ENCODE results near the gene LRRC75A. TPM values are rescaled to one million over a fixed set of nuclear protein-coding genes. Genes with fewer than 3 reads are reported as not detected.
"Not testable (repeated sequence)": the region's sequence is repeated elsewhere in the genome, so short reads cannot be mapped to it uniquely, and the experiment has no call there.

The LRRC75A gene
- total RNA-seq, 2 experiments from 2014 or later, result 1.8 to 2.3 TPM

GRCh38 chr17:16398270-16399267, 93.4 kb downstream of the LRRC75A start:
- DNase-seq (peak; percentile 37), ATAC-seq (peak; percentile 86)
- Mint-ChIP-seq H3K27me3 (no peaks in the 10 kb centered on the region), H3K27ac (no peak overlapping the region), H3K9me3 (no peaks in the 10 kb centered on the region), H3K4me3 (no peak overlapping the region), H3K4me1 (ENCODE audit: low read depth) (peaks cover 5% of the 10 kb centered on the region), H3K36me3 (ENCODE audit: low read depth) (no peaks in the 10 kb centered on the region)
- TF ChIP-seq CTCF (IDR thresholded peaks at IDR 0.05), result no peak
- ChIA-PET POLR2A (no interaction called here), CTCF (interaction anchor here (1.0 kb wide), 1 partner anchor 35 kb away, joined by 3 read pairs; no protein-coding TSS in a partner anchor)
- intact Hi-C loops (cut with micrococcal nuclease), result no loop called here

GRCh38 chr17:16396693-16397092, 95.3 kb downstream of the LRRC75A start:
- DNase-seq; H3K36me3 Mint-ChIP-seq (ENCODE audit: low read depth); H3K27me3 Mint-ChIP-seq; H3K27ac Mint-ChIP-seq; ATAC-seq; H3K9me3 Mint-ChIP-seq; H3K4me1 Mint-ChIP-seq (ENCODE audit: low read depth); H3K4me3 Mint-ChIP-seq; intact Hi-C loops (cut with micrococcal nuclease): not testable (repeated sequence)
- CTCF ChIA-PET, result interaction anchor here (2.0 kb wide), 1 partner anchor 19 kb away, joined by 7 read pairs; the partner anchor contains the start of gene TRPV2
- POLR2A ChIA-PET, result interaction anchor here (0.6 to 1.2 kb wide), 2 partner anchors 20 to 110 kb away, joined by 3 read pairs; no protein-coding TSS in a partner anchor

GRCh38 chr17:16395887-16396286, 96.1 kb downstream of the LRRC75A start:
- ATAC-seq; H3K4me3 Mint-ChIP-seq; H3K27ac Mint-ChIP-seq; intact Hi-C loops (cut with micrococcal nuclease); DNase-seq; H3K4me1 Mint-ChIP-seq (ENCODE audit: low read depth); H3K36me3 Mint-ChIP-seq (ENCODE audit: low read depth); H3K27me3 Mint-ChIP-seq; H3K9me3 Mint-ChIP-seq: not testable (repeated sequence)
- ChIA-PET POLR2A (interaction anchor here (1.2 kb wide), 1 partner anchor 21 kb away, joined by 3 read pairs; no protein-coding TSS in a partner anchor), CTCF (interaction anchor here (2.0 kb wide), 1 partner anchor 19 kb away, joined by 7 read pairs; the partner anchor contains the start of gene TRPV2)

GRCh38 chr17:16392491-16392890, 99.5 kb downstream of the LRRC75A start:
- H3K4me1 Mint-ChIP-seq (ENCODE audit: low read depth); H3K27ac Mint-ChIP-seq; ATAC-seq; POLR2A ChIA-PET; H3K9me3 Mint-ChIP-seq; intact Hi-C loops (cut with micrococcal nuclease); DNase-seq; H3K27me3 Mint-ChIP-seq; H3K36me3 Mint-ChIP-seq (ENCODE audit: low read depth); H3K4me3 Mint-ChIP-seq: not testable (repeated sequence)
- CTCF ChIA-PET, result interaction anchor here (0.7 to 3.3 kb wide), 2 partner anchors 22 to 29 kb away, joined by 3 to 12 read pairs; no protein-coding TSS in a partner anchor

Other genes starting within 250 kb of the LRRC75A start
- gene CENPV, start 138.7 kb downstream of the LRRC75A start, total RNA-seq, result 100 to 1,000 TPM; 139 to 142 TPM
- gene UBB, start 111.1 kb downstream of the LRRC75A start, total RNA-seq, result 1,000 to 10,000 TPM; 1,334 to 1,337 TPM
- gene TRPV2, start 76.6 kb downstream of the LRRC75A start, total RNA-seq, result 10 to 100 TPM; 44.6 to 47.6 TPM
- 1 to 10 TPM; 6.4 to 9.5 TPM for gene ZNF287, start 77.0 kb upstream of the LRRC75A start, total RNA-seq
- gene ZNF624, start 161.7 kb upstream of the LRRC75A start, total RNA-seq, result 1 to 10 TPM; 3.8 to 4.8 TPM
- gene CCDC144A, start 198.0 kb upstream of the LRRC75A start, total RNA-seq, result 1 to 10 TPM; 1.7 to 2.4 TPM

Data from activated CD8-positive, alpha-beta T cell treated with anti-CD3 and anti-CD28 coated beads for 36 hours (primary cell).